D721Med (cell line): ENCODE data around the gene TMEM8B.

Experiments
- DNase-seq: peaks from one replicate; pipeline ENCODE4 v3.0.0; 2011; ENCODE audit warnings: low spot score; ENCODE audit not compliant: insufficient read length
- FAIRE-seq: peaks from 2 replicates; lab custom pipeline; 2011; peaks lifted over from hg19 to GRCh38; lab: Jason Lieb, UNC
- CTCF ChIP-seq: IDR thresholded peaks from 2 replicates; pipeline ENCODE4 v1.5.1; 2012; ENCODE audit warnings: mild to moderate bottlenecking, control low read depth; ENCODE audit not compliant: insufficient read depth; ENCODE audit errors: missing control alignments

The TMEM8B gene

DNA sequence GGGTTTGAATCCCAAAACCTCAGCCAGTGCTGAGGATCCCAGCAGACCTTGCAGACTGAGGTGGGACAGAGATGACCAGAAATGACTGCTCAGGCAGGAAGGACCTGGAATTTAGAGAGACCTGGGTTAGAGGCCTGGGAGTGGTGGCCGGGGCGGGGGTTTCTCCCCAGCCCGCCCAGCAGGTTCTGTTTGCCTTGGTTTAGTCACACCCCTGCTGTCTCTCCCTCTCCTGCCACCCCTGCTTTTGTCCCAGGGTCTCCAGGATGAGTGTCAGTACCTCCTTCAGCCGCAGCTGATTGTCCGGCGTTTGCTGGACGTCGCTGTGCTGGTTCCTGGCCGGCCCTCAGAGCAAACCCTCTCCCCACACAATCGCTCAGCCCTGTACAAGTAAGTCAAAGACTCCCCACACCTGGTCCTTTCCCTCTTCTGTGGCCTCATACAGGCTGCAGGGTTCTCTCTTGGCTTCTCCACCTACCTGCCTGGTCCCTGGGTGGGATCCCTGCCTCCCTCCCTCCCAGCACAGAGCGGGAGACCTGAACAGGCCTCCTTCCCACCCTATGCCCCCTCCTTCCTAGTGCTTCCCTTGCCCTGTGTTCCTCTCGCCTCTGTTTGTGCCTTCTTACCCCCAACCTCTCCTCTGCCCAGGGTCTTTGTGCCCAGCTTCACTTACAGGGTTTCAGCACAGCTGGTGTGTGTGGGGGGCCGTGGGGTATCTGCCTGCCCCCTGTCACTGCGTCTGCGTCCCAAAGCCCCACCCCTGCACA, 12.0 kb downstream of the TMEM8B start:
- DNase-seq (no peak), FAIRE-seq (no peak)
- TF ChIP-seq CTCF = no peak

DNA sequence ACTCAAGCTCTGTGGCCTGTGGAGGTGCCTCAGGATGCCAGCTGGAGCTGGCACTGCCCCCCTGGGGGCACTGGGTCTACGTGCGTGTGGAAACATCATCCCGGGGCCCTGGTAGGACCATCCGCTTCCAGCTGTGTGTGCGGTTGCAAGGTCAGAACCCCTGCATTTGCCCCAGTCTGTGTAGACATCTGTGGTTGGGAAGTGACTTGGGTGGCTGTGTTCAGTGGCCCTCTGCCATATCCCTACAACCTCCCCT, 12.5 kb downstream of the TMEM8B start:
- DNase-seq (no peak), FAIRE-seq (no peak)
- TF ChIP-seq CTCF = no peak

GRCh38 chr9:35842020-35842745, 13.2 kb downstream of the TMEM8B start:
- FAIRE-seq = no peak
- no peak for TF ChIP-seq CTCF
- DNase-seq = no peak

DNA sequence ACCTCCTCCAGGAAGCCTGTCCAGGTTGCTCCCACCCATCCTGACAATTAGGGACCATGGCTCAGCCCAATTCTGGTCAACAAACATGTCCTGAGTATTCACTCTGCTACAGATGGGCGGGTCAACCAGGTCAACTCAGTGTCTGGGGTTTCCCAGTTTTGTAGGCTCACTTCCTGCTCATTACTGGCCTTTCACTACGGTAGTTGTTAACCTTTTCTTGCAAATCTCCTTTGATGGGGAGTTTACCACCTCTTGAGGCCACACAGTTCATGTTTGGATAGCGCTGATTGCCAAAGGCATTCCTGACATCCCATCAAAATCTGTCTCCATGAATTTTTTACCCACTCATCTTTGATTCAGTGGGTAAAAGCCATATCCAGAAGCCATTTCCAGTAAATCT, 13.8 kb downstream of the TMEM8B start:
- FAIRE-seq = no peak
- no peak for DNase-seq
- TF ChIP-seq CTCF = no peak

GRCh38 chr9:35844628-35845270, 15.7 kb downstream of the TMEM8B start:
- FAIRE-seq (no peak), DNase-seq (no peak)
- TF ChIP-seq CTCF = no peak

- no peak for FAIRE-seq
- no peak for TF ChIP-seq CTCF
- no peak for DNase-seq
Measured at GRCh38 chr9:35845824-35846771, 17.1 kb downstream of the TMEM8B start.
